OCI-LY3 (cell line): ENCODE measurements around the gene ZNF546.

Experiments
- H2AFZ ChIP-seq: fragments of 200-600, 300-600 bp; shearing (Covaris generic); 2 replicates; pipeline ENCODE4 v1.6.0; 2014; ENCODE audit warnings: antibody characterized with exemption, low read depth, low read length
- H3K27ac ChIP-seq: fragments of 200-600, 300-600 bp; sonication (generic); 2 replicates; pipeline ENCODE4 v1.5.1; 2014; ENCODE audit warnings: mild to moderate bottlenecking, low read length, moderate library complexity, mixed read lengths
- H3K27me3 ChIP-seq: fragments of 200-600, 300-600 bp; sonication (generic); 2 replicates; pipeline ENCODE4 v1.6.1; 2014; ENCODE audit warnings: low read depth, low read length, mixed read lengths
- H3K36me3 ChIP-seq: fragments of 200-600, 300-600 bp; sonication (generic); replicated peaks from 2 replicates; pipeline ENCODE3; 2014; ENCODE audit warnings: low read depth, low read length, mixed read lengths
- H3K4me1 ChIP-seq: fragments of 300-600, 200-600 bp; sonication (generic); 2 replicates; pipeline ENCODE4 v1.6.1; 2014; ENCODE audit warnings: low read length, mixed read lengths
- H3K4me2 ChIP-seq: fragments of 200-600, 300-600 bp; sonication (generic); 2 replicates; pipeline ENCODE4 v1.6.1; 2014; ENCODE audit warnings: low read length, mixed read lengths
- H3K4me3 ChIP-seq: fragments of 300-600, 200-600 bp; sonication (generic); 2 replicates; pipeline ENCODE4 v1.5.1; 2014; ENCODE audit warnings: antibody characterized with exemption, mild to moderate bottlenecking, low read length, moderate library complexity
- H3K79me2 ChIP-seq: fragments of 300-600, 200-600 bp; shearing (Covaris generic); 2 replicates; pipeline ENCODE4 v1.6.1; 2014; ENCODE audit warnings: mild to moderate bottlenecking, low read length, mixed read lengths
- H3K9ac ChIP-seq: fragments of 300-600, 200-600 bp; shearing (Covaris generic); 2 replicates; pipeline ENCODE4 v1.6.0; 2014; ENCODE audit warnings: mild to moderate bottlenecking, low read length, moderate library complexity
- H3K9me3 ChIP-seq: fragments of 200-600, 300-600 bp; shearing (Covaris generic); 2 replicates; pipeline ENCODE4 v1.6.1; 2014; ENCODE audit warnings: low read length, mixed read lengths; ENCODE audit not compliant: insufficient read depth
- H4K20me1 ChIP-seq: fragments of 200-600, 300-600 bp; sonication (generic); 2 replicates; pipeline ENCODE4 v1.6.1; 2016; ENCODE audit warnings: low read length, mixed read lengths; ENCODE audit not compliant: insufficient read depth
- EZH2phosphoT487 ChIP-seq: fragments of 200-600 bp; shearing (Covaris generic); IDR thresholded peaks from 2 replicates; pipeline ENCODE4 v1.6.1; 2018; ENCODE audit warnings: antibody characterized with exemption, mixed run types, low read depth
- TF ChIP-seq, protein P1 (sequence below): fragments of 200-600, 300-600 bp; sonication (generic); IDR thresholded peaks from 2 replicates; pipeline ENCODE4 v1.5.1; 2014; ENCODE audit warnings: antibody characterized with exemption, low read length, low read depth

Gene ZNF546

GRCh38 chr19:39974377-39975155 is 22.3 kb upstream of the ZNF546 start:
- Histone ChIP-seq H3K36me3 (peaks cover 37% of the 10 kb centered on the region), H3K27ac (no peak overlapping the region), H3K4me2 (no peak overlapping the region), H3K4me3 (no peak overlapping the region), H3K4me1 (peaks cover 16% of the 10 kb centered on the region), H2AFZ (no peak overlapping the region), H3K9me3 (no peaks in the 10 kb centered on the region), H3K79me2 (peaks cover 22% of the 10 kb centered on the region), H3K27me3 (no peaks in the 10 kb centered on the region), H4K20me1 (no peaks in the 10 kb centered on the region), H3K9ac (no peak overlapping the region)
- TF ChIP-seq, protein P1, sequence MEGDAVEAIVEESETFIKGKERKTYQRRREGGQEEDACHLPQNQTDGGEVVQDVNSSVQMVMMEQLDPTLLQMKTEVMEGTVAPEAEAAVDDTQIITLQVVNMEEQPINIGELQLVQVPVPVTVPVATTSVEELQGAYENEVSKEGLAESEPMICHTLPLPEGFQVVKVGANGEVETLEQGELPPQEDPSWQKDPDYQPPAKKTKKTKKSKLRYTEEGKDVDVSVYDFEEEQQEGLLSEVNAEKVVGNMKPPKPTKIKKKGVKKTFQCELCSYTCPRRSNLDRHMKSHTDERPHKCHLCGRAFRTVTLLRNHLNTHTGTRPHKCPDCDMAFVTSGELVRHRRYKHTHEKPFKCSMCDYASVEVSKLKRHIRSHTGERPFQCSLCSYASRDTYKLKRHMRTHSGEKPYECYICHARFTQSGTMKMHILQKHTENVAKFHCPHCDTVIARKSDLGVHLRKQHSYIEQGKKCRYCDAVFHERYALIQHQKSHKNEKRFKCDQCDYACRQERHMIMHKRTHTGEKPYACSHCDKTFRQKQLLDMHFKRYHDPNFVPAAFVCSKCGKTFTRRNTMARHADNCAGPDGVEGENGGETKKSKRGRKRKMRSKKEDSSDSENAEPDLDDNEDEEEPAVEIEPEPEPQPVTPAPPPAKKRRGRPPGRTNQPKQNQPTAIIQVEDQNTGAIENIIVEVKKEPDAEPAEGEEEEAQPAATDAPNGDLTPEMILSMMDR = no peak
- TF ChIP-seq EZH2phosphoT487 = no peak

- H3K79me2 ChIP-seq = peaks cover 49% of the 10 kb centered on the region
- H3K27ac ChIP-seq = no peak overlapping the region
- no peaks in the 10 kb centered on the region for H4K20me1 ChIP-seq
- H3K4me1 ChIP-seq = no peaks in the 10 kb centered on the region
- no peaks in the 10 kb centered on the region for H3K27me3 ChIP-seq
- TF ChIP-seq EZH2phosphoT487 = no peak
- TF ChIP-seq, protein P1 = no peak
- no peak overlapping the region for H3K4me2 ChIP-seq
- no peak overlapping the region for H3K4me3 ChIP-seq
- no peak overlapping the region for H3K9ac ChIP-seq
- peaks cover 55% of the 10 kb centered on the region for H3K36me3 ChIP-seq
- no peak overlapping the region for H2AFZ ChIP-seq
- no peaks in the 10 kb centered on the region; the same call in 1 of the 2 replicates for H3K9me3 ChIP-seq
Observed at GRCh38 chr19:39982883-39983282, 14.0 kb upstream of the ZNF546 start.

DNA sequence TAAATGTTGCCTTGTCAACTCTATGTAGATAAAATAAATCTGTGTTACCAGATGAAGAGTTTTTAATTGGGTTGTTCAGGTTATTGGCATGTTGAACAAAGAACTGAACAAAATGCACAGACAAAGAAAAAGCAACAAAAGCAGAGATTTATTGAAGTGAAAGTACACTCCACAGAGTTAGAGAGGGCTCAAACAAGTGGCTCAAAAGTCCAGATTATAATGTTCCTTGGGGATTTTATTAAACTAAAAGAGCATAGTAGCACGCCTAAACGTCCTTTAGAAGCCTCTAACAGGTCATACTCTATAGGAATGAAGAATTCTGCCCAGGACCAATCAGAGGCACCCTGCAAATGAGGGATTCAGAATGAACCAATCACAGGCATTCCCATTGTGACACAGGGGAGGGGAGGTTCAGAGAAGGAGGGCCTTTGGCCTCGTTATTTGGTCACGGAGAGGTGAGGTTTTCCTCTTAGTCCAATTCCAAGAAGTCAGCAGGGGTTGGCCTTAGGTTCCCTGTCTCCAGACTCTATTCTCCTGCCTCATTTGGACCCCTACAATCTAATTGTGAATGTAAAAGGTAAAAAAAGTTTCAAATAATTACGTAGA is 13.1 kb upstream of the ZNF546 start:
- no peak overlapping the region for H3K4me2 ChIP-seq
- no peak overlapping the region for H3K4me3 ChIP-seq
- TF ChIP-seq, protein P1 = no peak
- no peak for TF ChIP-seq EZH2phosphoT487
- no peaks in the 10 kb centered on the region for H3K4me1 ChIP-seq
- no peaks in the 10 kb centered on the region for H4K20me1 ChIP-seq
- H3K27ac ChIP-seq = no peak overlapping the region
- no peaks in the 10 kb centered on the region for H3K27me3 ChIP-seq
- no peak overlapping the region for H3K9ac ChIP-seq
- peaks cover 57% of the 10 kb centered on the region for H3K79me2 ChIP-seq
- H2AFZ ChIP-seq = no peak overlapping the region
- no peaks in the 10 kb centered on the region; the same call in 1 of the 2 replicates for H3K9me3 ChIP-seq
- peaks cover 48% of the 10 kb centered on the region for H3K36me3 ChIP-seq

- no peak for TF ChIP-seq EZH2phosphoT487
- TF ChIP-seq, protein P1 = no peak
- Histone ChIP-seq H3K9ac (no peak overlapping the region), H4K20me1 (peaks cover 7% of the 10 kb centered on the region; the same call in 1 of the 2 replicates), H3K36me3 (peaks cover 30% of the 10 kb centered on the region), H3K27ac (no peak overlapping the region), H3K27me3 (no peaks in the 10 kb centered on the region), H3K4me1 (no peaks in the 10 kb centered on the region), H3K79me2 (peaks cover 74% of the 10 kb centered on the region), H3K4me2 (no peak overlapping the region), H3K4me3 (no peak overlapping the region), H2AFZ (no peak overlapping the region), H3K9me3 (no peaks in the 10 kb centered on the region; the same call in 1 of the 2 replicates)
Observed at GRCh38 chr19:39986643-39987042, 10.2 kb upstream of the ZNF546 start.
